ENCODE data around the gene SYNPO2. TPM values are rescaled to one million over a fixed set of nuclear protein-coding genes. Genes with fewer than 3 reads are reported as not detected.
"Not testable (repeated sequence)": the region's sequence is repeated elsewhere in the genome, so short reads cannot be mapped to it uniquely, and the experiment has no call there.

Gene SYNPO2
- total RNA-seq, 2 experiments from 2014 or later = 0.96 to 1.2 TPM

DNA sequence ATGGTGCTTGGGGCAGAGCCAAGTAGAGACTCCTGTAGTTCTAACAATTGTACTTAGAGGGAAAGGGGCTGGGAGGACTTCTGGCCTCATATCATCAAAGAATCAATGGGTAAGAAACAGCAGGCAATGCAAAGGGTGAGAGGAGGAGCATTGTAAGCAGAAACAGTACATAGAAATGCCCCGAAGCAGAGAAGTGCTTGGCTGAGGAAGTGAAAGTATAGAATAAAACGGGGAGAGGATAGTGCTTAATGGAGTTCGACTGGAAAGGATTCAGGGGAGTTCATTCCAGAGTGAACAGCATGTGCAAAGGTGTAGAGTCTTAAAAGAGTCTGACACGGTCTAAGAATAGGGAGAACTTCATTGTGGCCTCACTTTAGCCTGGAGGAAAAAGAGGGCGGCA is 103.0 kb downstream of the SYNPO2 start:
- POLR2A ChIA-PET = no interaction called here
- H3K4me3 Mint-ChIP-seq = no peak overlapping the region
- H3K27me3 Mint-ChIP-seq = peaks cover 2% of the 10 kb centered on the region
- H3K36me3 Mint-ChIP-seq = no peaks in the 10 kb centered on the region
- no peaks in the 10 kb centered on the region for H3K9me3 Mint-ChIP-seq
- ATAC-seq (ENCODE audit: low read depth) (no peak), DNase-seq (no peak)
- no peak overlapping the region for H3K27ac Mint-ChIP-seq
- peaks cover 2% of the 10 kb centered on the region for H3K4me1 Mint-ChIP-seq

GRCh38 chr4:118992149-118992548 is 103.5 kb downstream of the SYNPO2 start:
- Mint-ChIP-seq H3K9me3 (no peaks in the 10 kb centered on the region), H3K36me3 (no peaks in the 10 kb centered on the region), H3K27me3 (peaks cover 2% of the 10 kb centered on the region), H3K4me3 (no peak overlapping the region), H3K4me1 (peaks cover 2% of the 10 kb centered on the region), H3K27ac (no peak overlapping the region)
- POLR2A ChIA-PET = no interaction called here
- no peak for DNase-seq
- no peak for ATAC-seq (ENCODE audit: low read depth)

DNA sequence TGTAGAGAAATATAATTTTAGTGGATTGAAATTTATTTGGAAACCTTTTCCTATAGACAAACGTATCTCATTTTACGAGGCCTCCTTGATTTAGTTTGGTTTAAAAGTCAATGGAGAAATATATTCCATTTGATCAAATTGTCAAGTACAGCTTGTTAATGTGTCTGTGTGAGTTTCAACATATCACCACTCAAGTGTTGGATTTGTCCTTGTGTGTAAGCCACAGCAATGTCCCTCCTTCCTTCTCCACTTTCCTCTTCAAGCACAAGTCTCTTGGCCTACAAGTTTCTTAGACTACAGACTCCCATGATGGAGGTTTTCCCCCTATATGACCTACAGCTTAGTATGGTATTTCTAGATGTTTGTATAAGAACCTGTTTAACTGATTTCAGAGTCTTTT is 104.7 kb downstream of the SYNPO2 start:
- Mint-ChIP-seq H3K4me1 (peaks cover 2% of the 10 kb centered on the region), H3K9me3 (no peaks in the 10 kb centered on the region), H3K4me3 (no peak overlapping the region), H3K27me3 (peaks cover 4% of the 10 kb centered on the region), H3K27ac (no peak overlapping the region), H3K36me3 (no peaks in the 10 kb centered on the region)
- POLR2A ChIA-PET = no interaction called here
- ATAC-seq (ENCODE audit: low read depth) = no peak
- no peak for DNase-seq

GRCh38 chr4:118994030-118994429 is 105.4 kb downstream of the SYNPO2 start:
- no peak for ATAC-seq (ENCODE audit: low read depth)

GRCh38 chr4:118995693-118996391 is 107.2 kb downstream of the SYNPO2 start:
- Mint-ChIP-seq H3K4me1 (peaks cover 2% of the 10 kb centered on the region), H3K4me3 (no peak overlapping the region), H3K27me3 (peaks cover 8% of the 10 kb centered on the region), H3K27ac (no peak overlapping the region), H3K36me3 (no peaks in the 10 kb centered on the region), H3K9me3 (no peaks in the 10 kb centered on the region)
- DNase-seq (no peak), ATAC-seq (ENCODE audit: low read depth) (no peak)
- POLR2A ChIA-PET = no interaction called here

More at GRCh38 chr4:118994030-118994429, 105.4 kb downstream of the SYNPO2 start:
- Mint-ChIP-seq H3K36me3 (no peaks in the 10 kb centered on the region), H3K27ac (no peak overlapping the region), H3K4me1 (peaks cover 2% of the 10 kb centered on the region), H3K4me3 (no peak overlapping the region), H3K27me3 (peaks cover 2% of the 10 kb centered on the region), H3K9me3 (no peaks in the 10 kb centered on the region)
- POLR2A ChIA-PET = no interaction called here
- DNase-seq = no peak

DNA sequence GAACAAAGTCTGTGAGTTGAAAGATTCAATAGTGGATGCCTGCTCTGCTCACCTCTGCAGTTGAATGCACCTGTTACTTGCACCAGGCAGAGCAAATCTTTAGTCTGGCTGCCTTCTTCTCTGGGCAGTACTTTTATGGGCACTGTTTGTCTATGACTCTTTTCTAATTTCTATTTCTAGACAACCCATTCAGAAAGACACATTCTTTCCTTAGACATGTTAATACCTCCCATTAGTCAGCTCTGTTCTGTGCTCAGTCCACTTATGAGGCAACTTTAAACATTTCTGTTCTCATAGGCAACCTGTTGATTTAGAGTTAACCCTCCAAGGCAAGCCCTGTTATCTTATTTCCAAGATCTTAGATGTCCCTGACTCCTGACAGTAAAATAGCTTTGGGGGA is 108.9 kb downstream of the SYNPO2 start:
- DNase-seq (no peak), ATAC-seq (ENCODE audit: low read depth) (no peak)
- H3K27ac Mint-ChIP-seq = no peak overlapping the region
- no peak overlapping the region for H3K4me3 Mint-ChIP-seq
- H3K9me3 Mint-ChIP-seq = no peaks in the 10 kb centered on the region
- H3K36me3 Mint-ChIP-seq = no peaks in the 10 kb centered on the region
- POLR2A ChIA-PET = no interaction called here
- no peaks in the 10 kb centered on the region for H3K4me1 Mint-ChIP-seq
- H3K27me3 Mint-ChIP-seq = peaks cover 16% of the 10 kb centered on the region

DNA sequence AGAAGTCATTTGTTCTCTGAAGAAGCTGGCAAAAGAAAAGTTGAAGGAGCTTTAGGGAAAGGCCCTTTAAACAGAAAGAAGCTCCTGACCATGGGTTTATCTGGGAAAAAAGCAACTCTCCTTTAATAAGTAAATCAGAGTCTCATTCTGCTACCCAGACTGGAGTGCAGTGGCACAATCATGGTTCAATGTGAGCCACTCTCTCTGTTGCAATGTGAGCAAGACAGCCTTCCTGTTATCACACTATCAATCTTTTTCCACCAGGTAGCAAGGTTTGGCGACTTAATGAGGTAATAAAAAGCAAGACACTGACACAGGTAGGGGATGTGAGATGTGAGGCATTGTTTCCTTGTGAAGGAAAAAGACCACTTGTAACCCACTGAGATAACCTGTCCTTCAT is 111.3 kb downstream of the SYNPO2 start:
- ATAC-seq (ENCODE audit: low read depth) = no peak
- Mint-ChIP-seq H3K27me3 (peaks cover 23% of the 10 kb centered on the region), H3K4me1 (no peaks in the 10 kb centered on the region), H3K4me3 (no peak overlapping the region), H3K27ac (no peak overlapping the region), H3K36me3 (no peaks in the 10 kb centered on the region), H3K9me3 (no peaks in the 10 kb centered on the region)
- POLR2A ChIA-PET = interaction anchor here (0.8 kb wide), 1 partner anchor 147 kb away, joined by 3 read pairs; no protein-coding TSS in a partner anchor
- DNase-seq = no peak

GRCh38 chr4:119000400-119000799 is 111.7 kb downstream of the SYNPO2 start:
- DNase-seq (no peak), ATAC-seq (ENCODE audit: low read depth) (no peak)
- Mint-ChIP-seq H3K27me3 (peaks cover 23% of the 10 kb centered on the region), H3K9me3 (no peaks in the 10 kb centered on the region), H3K27ac (no peak overlapping the region), H3K4me3 (no peak overlapping the region), H3K36me3 (no peaks in the 10 kb centered on the region), H3K4me1 (no peaks in the 10 kb centered on the region)
- POLR2A ChIA-PET = interaction anchor here (0.8 kb wide), 1 partner anchor 146 kb away, joined by 3 read pairs; no protein-coding TSS in a partner anchor

GRCh38 chr4:119002476-119002875 is 113.8 kb downstream of the SYNPO2 start:
- Mint-ChIP-seq H3K9me3 (no peaks in the 10 kb centered on the region), H3K4me3 (no peak overlapping the region), H3K27me3 (peaks cover 23% of the 10 kb centered on the region), H3K27ac (no peak overlapping the region), H3K4me1 (no peaks in the 10 kb centered on the region), H3K36me3 (no peaks in the 10 kb centered on the region)
- ATAC-seq (ENCODE audit: low read depth) = no peak
- POLR2A ChIA-PET = no interaction called here
- no peak for DNase-seq

DNA sequence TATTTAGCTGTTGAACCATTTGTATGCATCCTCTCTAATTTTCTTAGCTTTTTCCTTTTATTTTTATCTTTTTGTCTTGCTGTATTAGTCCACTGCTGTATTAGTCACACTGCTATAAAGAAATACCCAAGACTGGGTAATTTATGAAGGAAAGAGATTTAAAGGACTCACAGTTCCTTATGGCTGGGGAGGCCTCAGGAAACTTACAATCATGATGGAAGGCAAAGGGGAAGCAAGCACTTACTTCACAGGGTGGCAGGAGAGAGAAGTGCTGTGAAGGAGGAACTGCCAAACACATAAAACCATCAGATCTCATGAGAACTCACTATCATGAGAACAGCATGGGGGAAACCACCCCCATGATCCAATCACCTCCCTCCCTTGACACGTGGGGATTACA is 114.3 kb downstream of the SYNPO2 start:
- DNase-seq; ATAC-seq (ENCODE audit: low read depth); H3K4me3 Mint-ChIP-seq; H3K9me3 Mint-ChIP-seq; H3K27ac Mint-ChIP-seq; H3K36me3 Mint-ChIP-seq; H3K4me1 Mint-ChIP-seq; POLR2A ChIA-PET: not testable (repeated sequence)
- H3K27me3 Mint-ChIP-seq = peaks cover 24% of the 10 kb centered on the region

GRCh38 chr4:119005928-119006460 is 117.3 kb downstream of the SYNPO2 start:
- no peak for ATAC-seq (ENCODE audit: low read depth)
- Mint-ChIP-seq H3K27me3 (peaks cover 20% of the 10 kb centered on the region), H3K9me3 (no peaks in the 10 kb centered on the region), H3K4me1 (no peaks in the 10 kb centered on the region), H3K36me3 (no peaks in the 10 kb centered on the region), H3K27ac (no peak overlapping the region), H3K4me3 (no peak overlapping the region)
- POLR2A ChIA-PET = no interaction called here
- no peak for DNase-seq

GRCh38 chr4:119008761-119009160 is 120.1 kb downstream of the SYNPO2 start:
- DNase-seq (no peak), ATAC-seq (ENCODE audit: low read depth) (no peak)
- POLR2A ChIA-PET = no interaction called here
- Mint-ChIP-seq H3K9me3 (no peaks in the 10 kb centered on the region), H3K36me3 (no peaks in the 10 kb centered on the region), H3K4me1 (no peaks in the 10 kb centered on the region), H3K27me3 (peaks cover 12% of the 10 kb centered on the region), H3K4me3 (no peak overlapping the region), H3K27ac (no peak overlapping the region)

- H3K27me3 Mint-ChIP-seq = peaks cover 16% of the 10 kb centered on the region
- POLR2A ChIA-PET; H3K4me3 Mint-ChIP-seq; H3K27ac Mint-ChIP-seq; H3K9me3 Mint-ChIP-seq; H3K4me1 Mint-ChIP-seq; ATAC-seq (ENCODE audit: low read depth); H3K36me3 Mint-ChIP-seq; DNase-seq: not testable (repeated sequence)
Observed at GRCh38 chr4:119010221-119010620, 121.6 kb downstream of the SYNPO2 start.

- POLR2A ChIA-PET = no interaction called here
- no peak overlapping the region for H3K27ac Mint-ChIP-seq
- no peaks in the 10 kb centered on the region for H3K9me3 Mint-ChIP-seq
- no peak overlapping the region for H3K4me3 Mint-ChIP-seq
- no peaks in the 10 kb centered on the region for H3K4me1 Mint-ChIP-seq
- H3K27me3 Mint-ChIP-seq = peaks cover 21% of the 10 kb centered on the region
- H3K36me3 Mint-ChIP-seq = no peaks in the 10 kb centered on the region
- DNase-seq (no peak), ATAC-seq (ENCODE audit: low read depth) (no peak)
Observed at GRCh38 chr4:119010909-119011606, 122.4 kb downstream of the SYNPO2 start.

Data from activated naive CD8-positive, alpha-beta T cell treated with anti-CD3 and anti-CD28 coated beads, Interleukin-2, amount 10 ng/mL, durations not matched to agents 7 days and 5 days (primary cell).